ENCODE data around the gene UGT1A6.

UGT1A6 gene

GRCh38 chr2:233766416-233766815 is 73.7 kb downstream of the UGT1A6 start:
- no peak for DNase-seq

GRCh38 chr2:233768076-233768475 is 75.4 kb downstream of the UGT1A6 start:
- DNase-seq = no peak

GRCh38 chr2:233769260-233769659 is 76.6 kb downstream of the UGT1A6 start:
- DNase-seq = no peak

- DNase-seq = no peak
These were observed 79.5 kb downstream of the UGT1A6 start for GRCh38 chr2:233772153-233772552.

- no peak for DNase-seq
These were observed 79.9 kb downstream of the UGT1A6 start for GRCh38 chr2:233772583-233772982.

- no peak for DNase-seq
These were observed 81.2 kb downstream of the UGT1A6 start for GRCh38 chr2:233773854-233774253.

GRCh38 chr2:233775414-233775813 is 82.7 kb downstream of the UGT1A6 start:
- DNase-seq = no peak

- DNase-seq = no peak
These were observed 85.3 kb downstream of the UGT1A6 start, which contains the start of gene MROH2A for GRCh38 chr2:233778030-233778429. Gene MROH2A (plus strand): TSS chr2:233778330. CDS start chr2:233779359, 1,029 bp downstream.

GRCh38 chr2:233779722-233780121 is 87.0 kb downstream of the UGT1A6 start:
- DNase-seq = no peak

GRCh38 chr2:233780771-233781170 is 88.1 kb downstream of the UGT1A6 start:
- no peak for DNase-seq

GRCh38 chr2:233789554-233789953 is 96.9 kb downstream of the UGT1A6 start:
- DNase-seq = no peak

GRCh38 chr2:233791151-233791882 is 98.6 kb downstream of the UGT1A6 start:
- DNase-seq = no peak

- DNase-seq = no peak
These were observed 99.2 kb downstream of the UGT1A6 start for GRCh38 chr2:233791883-233792329.

- no peak for DNase-seq
These were observed 100.0 kb downstream of the UGT1A6 start for GRCh38 chr2:233792720-233793119.

- no peak for DNase-seq
These were observed 100.9 kb downstream of the UGT1A6 start for GRCh38 chr2:233793465-233794127.

- no peak for DNase-seq
These were observed 101.5 kb downstream of the UGT1A6 start for GRCh38 chr2:233794128-233794658.

GRCh38 chr2:233795735-233796171 is 103.1 kb downstream of the UGT1A6 start:
- no peak for DNase-seq

GRCh38 chr2:233796254-233796653 is 103.6 kb downstream of the UGT1A6 start:
- no peak for DNase-seq

- DNase-seq = no peak
These were observed 105.8 kb downstream of the UGT1A6 start for GRCh38 chr2:233798335-233799086.

GRCh38 chr2:233799087-233799665 is 106.5 kb downstream of the UGT1A6 start:
- no peak for DNase-seq

- no peak for DNase-seq
These were observed 107.0 kb downstream of the UGT1A6 start for GRCh38 chr2:233799716-233800115.

GRCh38 chr2:233800208-233800607 is 107.5 kb downstream of the UGT1A6 start:
- no peak for DNase-seq

Measured in right kidney (tissue), 1 donor.